ENCODE measurements around the gene ITGB3.

GRCh38 chr17:47275245-47275984, 21.8 kb downstream of the ITGB3 start:
- TF ChIP-seq POLR2A (IDR thresholded peaks at IDR 0.05) (no peak), CTCF (IDR thresholded peaks at IDR 0.05) (no peak)
